Pancreas (tissue), 10 donors: ENCODE measurements around the gene PRM2. TPM values are rescaled to one million over a fixed set of nuclear protein-coding genes. Genes with fewer than 3 reads are reported as not detected.

Source experiments
- ATAC-seq, 4 donors: fragments of 200-7000 bp; cut with Tn5 transposase; one replicate each; pipeline versions ENCODE4 v1.8.0 to v1.9.1; 2020; ENCODE audit warnings: mild to moderate bottlenecking in 4 of 4, moderate library complexity in 4 of 4
- DNase-seq, 6 donors: peaks; one replicate each; pipeline ENCODE4 v3.0.0-alpha.2; 2020
- FAIRE-seq: peaks from 2 replicates; lab custom pipeline; 2012; peaks lifted over from hg19 to GRCh38; lab: Jason Lieb, UNC
- H3K27ac ChIP-seq, 4 donors: fragments of 200-600 bp; sonication (generic); 1 replicate in 3 of 4; 2 replicates in 1 of 4; pipeline versions ENCODE4 v1.5.0 to v1.8.0; 2020
- H3K27me3 ChIP-seq, 4 donors: fragments of 200-600 bp; one replicate each; pipeline ENCODE4 v1.8.0; 2021
- H3K36me3 ChIP-seq, 3 donors: fragments of 200-600 bp; sonication (generic) in 1 of 3; one replicate each; pipeline versions ENCODE4 v1.5.0 to v1.8.0; 2020 to 2021
- H3K4me1 ChIP-seq, 3 donors: fragments of 200-600 bp; one replicate each; pipeline ENCODE4 v1.8.0; 2021
- H3K4me3 ChIP-seq, 4 donors: fragments of 200-600 bp; sonication (generic) in 2 of 4; one replicate each; pipeline versions ENCODE4 v1.5.0 to v1.8.0; 2020 to 2021
- H3K9me3 ChIP-seq, 4 donors: fragments of 200-600 bp; one replicate each; pipeline ENCODE4 v1.8.0; 2021
- WGBS, 2 donors: extraction: QIAGEN DNeasy Blood & Tissue Kit; methylation state at CpG; one replicate each; pipeline ENCODE4 v1.1.7; 2013; 5-methylcytosine and 5-hydroxymethylcytosine counted together
- intact Hi-C, 3 donors: fragments of 100-400 bp; cut with DNase I; formaldehyde crosslinking; loops; one replicate each; pipeline versions ENCODE4 v1.11.1 to v1.14.2; 2022
- polyA plus RNA-seq, 2 donors: library from polyadenylated mRNA; stranded (reverse); fragments of 200-250 nt; gene quantifications; one replicate each; pipeline ENCODE4 v1.2.3, GENCODE V29; 2013
- total RNA-seq, 6 donors: library from RNA; stranded (reverse); fragmentation: NEBNext Ultra II Directional in 4 of 6; extraction: Animal tissue kit (Norgen Biotek cat#: 25700) in 4 of 6; gene quantifications; one replicate each; pipeline versions ENCODE4 v1.2.1 to v1.2.4, GENCODE V29; 2021 to 2023
- TF ChIP-seq, protein P1 (sequence below), 4 donors: fragments of 200-600 bp; sonication (generic) in 3 of 4; IDR thresholded peaks; one replicate each; pipeline versions ENCODE4 v1.5.0 to v1.8.0; 2021; ENCODE audit warnings: antibody characterized with exemption in 4 of 4
- donor health status: healthy with polysubstance abuse.
- donor health status: DM: no; HTN: no; CAD: no; lungs with moderate emphysema.
- donor health status: DM: no; HTN: no; CAD: no.
- donor health status: control.
- donor health status: control.
- donor health status: Bipolar disorder and iron deficiency.
- donor health status: DM: yes; HTN: yes; CAD: no.
- donor health status: DM: no; HTN: no; CAD: no.
- donor health status: DM: no; HTN: no; CAD: no.
- donor health status: DM: yes; HTN: yes; CAD: no.

Gene PRM2
- total and polyA plus RNA-seq, 8 donors = not detected

DNA sequence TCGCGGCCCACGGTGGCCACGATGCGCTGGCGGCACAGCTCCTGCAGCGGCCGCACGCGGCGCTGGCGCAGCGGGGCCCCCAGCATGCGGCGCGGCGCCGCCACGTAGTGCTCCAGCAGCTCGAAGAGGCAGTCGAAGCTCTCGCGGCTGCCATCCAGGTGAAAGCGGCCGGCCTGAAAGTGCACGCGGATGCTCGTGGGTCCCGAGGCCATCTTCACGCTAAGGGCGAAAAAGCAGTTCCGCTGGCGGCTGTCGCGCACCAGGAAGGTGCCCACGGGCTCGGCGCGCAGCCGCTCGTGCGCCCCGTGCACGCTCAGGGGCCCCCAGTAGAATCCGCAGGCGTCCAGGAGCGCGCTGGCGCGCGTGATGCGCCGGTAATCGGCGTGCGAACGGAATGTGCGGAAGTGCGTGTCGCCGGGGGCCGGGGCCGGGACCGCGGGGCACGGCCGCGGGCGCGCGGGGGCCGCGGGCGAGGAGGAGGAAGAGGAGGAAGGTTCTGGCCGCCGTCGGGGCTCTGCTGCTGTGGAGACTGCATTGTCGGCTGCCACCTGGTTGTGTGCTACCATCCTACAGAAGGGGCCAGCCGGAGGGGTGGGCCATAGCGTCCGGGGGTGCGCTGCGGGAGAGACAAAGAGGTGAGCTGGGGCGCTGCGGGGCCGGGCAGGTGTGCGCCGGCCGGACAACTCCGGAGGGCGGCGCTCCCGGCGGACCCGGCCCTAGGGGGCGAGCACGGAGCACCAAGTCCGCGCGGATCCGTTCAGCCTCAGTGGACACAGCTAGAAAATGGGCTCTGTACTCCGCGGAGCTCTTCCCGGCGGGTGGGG, 21.2 kb downstream of the PRM2 start:
- TF ChIP-seq, protein P1, sequence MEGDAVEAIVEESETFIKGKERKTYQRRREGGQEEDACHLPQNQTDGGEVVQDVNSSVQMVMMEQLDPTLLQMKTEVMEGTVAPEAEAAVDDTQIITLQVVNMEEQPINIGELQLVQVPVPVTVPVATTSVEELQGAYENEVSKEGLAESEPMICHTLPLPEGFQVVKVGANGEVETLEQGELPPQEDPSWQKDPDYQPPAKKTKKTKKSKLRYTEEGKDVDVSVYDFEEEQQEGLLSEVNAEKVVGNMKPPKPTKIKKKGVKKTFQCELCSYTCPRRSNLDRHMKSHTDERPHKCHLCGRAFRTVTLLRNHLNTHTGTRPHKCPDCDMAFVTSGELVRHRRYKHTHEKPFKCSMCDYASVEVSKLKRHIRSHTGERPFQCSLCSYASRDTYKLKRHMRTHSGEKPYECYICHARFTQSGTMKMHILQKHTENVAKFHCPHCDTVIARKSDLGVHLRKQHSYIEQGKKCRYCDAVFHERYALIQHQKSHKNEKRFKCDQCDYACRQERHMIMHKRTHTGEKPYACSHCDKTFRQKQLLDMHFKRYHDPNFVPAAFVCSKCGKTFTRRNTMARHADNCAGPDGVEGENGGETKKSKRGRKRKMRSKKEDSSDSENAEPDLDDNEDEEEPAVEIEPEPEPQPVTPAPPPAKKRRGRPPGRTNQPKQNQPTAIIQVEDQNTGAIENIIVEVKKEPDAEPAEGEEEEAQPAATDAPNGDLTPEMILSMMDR (IDR thresholded peaks at IDR 0.05) = no peak
- peak in 5 of 6 donors; percentile 27 to 79 (median 52) for DNase-seq
- Histone ChIP-seq H3K4me3 (peak overlapping the region; percentile 59 to 83 (median 72)), H3K36me3 (no peaks in the 10 kb centered on the region), H3K4me1 (peaks cover 3 to 17% (median 11%) of the 10 kb centered on the region in 3 donors), H3K9me3 (no peaks in the 10 kb centered on the region), H3K27ac (peak overlapping the region; percentile 82 to 97 (median 90)), H3K27me3 (no peaks in the 10 kb centered on the region)
- FAIRE-seq = no peak
- 4 to 5% methylated on average over 93 to 105 of the region's 105 CpGs for WGBS, 2 donors
- ATAC-seq = peak in 2 of 4 donors; percentile 19 to 34
- intact Hi-C loops = loop anchor here in 2 of 3 donors (5.0 kb wide), 2 partner anchors 283 to 288 kb away; no protein-coding TSS in a partner anchor

DNA sequence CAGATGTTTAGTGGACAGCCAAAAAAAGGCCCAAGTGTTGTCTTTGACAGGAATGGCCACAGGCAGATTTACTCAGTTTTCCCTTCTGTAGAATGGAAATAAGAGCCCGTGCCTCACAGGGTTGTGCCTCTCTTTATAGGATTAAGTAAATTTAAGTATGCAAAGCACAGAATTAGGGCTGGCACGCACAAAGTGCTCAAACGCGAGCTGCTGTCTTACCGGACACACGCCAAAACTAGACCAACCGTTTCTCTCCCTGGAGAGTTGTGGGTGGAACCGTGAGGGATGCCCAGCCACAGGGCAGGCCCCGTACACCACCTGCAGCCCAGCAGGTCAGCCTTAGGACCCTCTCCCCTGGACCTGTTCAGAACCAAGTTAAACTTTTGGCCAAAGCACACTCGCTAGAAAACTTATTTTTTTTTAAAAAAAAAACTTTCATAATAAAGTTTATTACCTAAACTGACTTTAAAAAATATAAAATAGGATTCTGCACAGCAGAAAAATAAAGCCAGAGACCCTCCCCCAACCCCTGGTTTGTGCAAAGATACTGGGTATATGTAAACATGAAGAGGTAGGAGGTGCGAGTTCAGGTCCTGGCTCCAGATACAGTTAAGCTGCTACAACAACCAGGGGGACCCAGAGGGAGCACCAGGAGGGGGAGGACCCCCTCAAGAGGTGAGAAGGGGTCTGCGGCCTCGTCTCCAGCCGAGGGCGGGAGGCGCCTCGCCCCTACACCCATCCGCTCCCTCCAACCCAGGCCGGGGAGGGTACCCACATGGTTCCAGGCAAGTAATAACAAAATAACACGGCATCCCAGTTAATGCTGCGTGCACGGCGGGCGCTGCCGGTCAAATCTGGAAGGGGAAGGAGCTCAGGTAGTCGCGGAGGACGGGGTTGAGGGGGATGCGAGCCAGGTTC, 22.0 kb downstream of the PRM2 start:
- peak in 1 of 6 donors; percentile 33 for DNase-seq
- TF ChIP-seq, protein P1 (IDR thresholded peaks at IDR 0.05) = no peak
- FAIRE-seq = no peak
- peak overlapping the region in 3 of 4 donors; percentile 59 to 73 (median 72) for H3K4me3 ChIP-seq
- no peaks in the 10 kb centered on the region for H3K36me3 ChIP-seq
- 76 to 77% methylated on average over 21 to 29 of the region's 29 CpGs for WGBS, 2 donors
- no peak for ATAC-seq
- no peaks in the 10 kb centered on the region for H3K27me3 ChIP-seq
- peaks cover 2 to 15% (median 7%) of the 10 kb centered on the region in 3 donors for H3K4me1 ChIP-seq
- H3K27ac ChIP-seq = no peak overlapping the region
- intact Hi-C loops = loop anchor here in 1 of 3 donors (5.0 kb wide), 1 partner anchor 287 kb away; no protein-coding TSS in a partner anchor
- no peaks in the 10 kb centered on the region for H3K9me3 ChIP-seq

DNA sequence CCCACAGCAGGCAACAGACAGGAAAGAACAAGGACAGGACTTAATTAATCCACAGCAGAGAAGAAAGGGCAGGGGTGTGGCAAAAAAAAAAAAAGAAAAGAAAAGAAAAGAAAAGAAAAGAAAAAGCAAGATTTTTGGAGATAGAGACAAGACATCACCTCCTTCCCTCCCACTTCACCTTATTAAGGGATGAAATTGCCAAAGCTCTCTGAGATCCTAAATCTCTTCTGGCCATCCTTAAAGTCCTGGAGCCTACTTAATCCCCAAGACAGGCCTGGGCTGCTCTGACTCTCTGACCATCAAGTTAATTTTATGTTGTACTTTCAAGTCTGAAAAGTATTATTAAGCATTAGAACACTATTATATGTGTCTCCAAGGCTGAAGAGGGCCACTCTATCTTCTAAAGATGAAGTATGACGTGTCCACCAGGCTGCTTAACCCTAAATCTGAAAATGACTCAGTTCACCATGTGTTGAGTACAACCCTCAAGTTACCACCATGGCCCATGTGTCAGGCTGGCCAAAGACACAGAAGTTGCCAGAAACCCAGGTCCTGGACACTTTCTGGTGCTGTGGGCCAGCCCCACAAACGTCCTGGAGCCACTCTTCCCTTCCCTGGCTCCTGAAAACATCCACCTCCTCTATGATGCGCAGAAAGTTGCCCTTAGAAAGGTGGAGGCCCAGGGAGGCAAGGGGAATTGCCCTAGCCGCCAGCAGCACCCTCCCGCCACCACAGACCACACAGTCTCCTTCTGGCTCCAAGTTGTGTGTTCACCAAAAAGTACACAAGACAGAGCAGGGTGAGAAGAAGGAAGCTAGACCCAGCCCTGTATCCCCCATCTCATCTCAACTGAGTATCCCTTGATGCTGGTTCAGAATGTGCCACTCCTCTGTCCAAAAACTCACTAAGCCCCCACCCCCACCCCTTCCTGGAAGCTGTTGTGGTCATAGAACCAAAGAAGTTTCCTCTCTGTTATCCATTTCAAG, 23.0 kb downstream of the PRM2 start:
- H3K27ac ChIP-seq = no peak overlapping the region
- peaks cover 0 to 9% (median 0%) of the 10 kb centered on the region in 3 donors for H3K4me1 ChIP-seq
- H3K4me3 ChIP-seq = peak overlapping the region in 1 of 4 donors; percentile 72
- H3K27me3 ChIP-seq = no peaks in the 10 kb centered on the region
- ATAC-seq = no peak
- intact Hi-C loops = loop anchor here in 1 of 3 donors (5.0 kb wide), 1 partner anchor 286 kb away; no protein-coding TSS in a partner anchor
- no peaks in the 10 kb centered on the region for H3K36me3 ChIP-seq
- FAIRE-seq = no peak
- no peak for DNase-seq
- 79 to 84% methylated on average over 5 of the region's 5 CpGs for WGBS, 2 donors
- H3K9me3 ChIP-seq = no peaks in the 10 kb centered on the region
- TF ChIP-seq, protein P1 (IDR thresholded peaks at IDR 0.05) = no peak

DNA sequence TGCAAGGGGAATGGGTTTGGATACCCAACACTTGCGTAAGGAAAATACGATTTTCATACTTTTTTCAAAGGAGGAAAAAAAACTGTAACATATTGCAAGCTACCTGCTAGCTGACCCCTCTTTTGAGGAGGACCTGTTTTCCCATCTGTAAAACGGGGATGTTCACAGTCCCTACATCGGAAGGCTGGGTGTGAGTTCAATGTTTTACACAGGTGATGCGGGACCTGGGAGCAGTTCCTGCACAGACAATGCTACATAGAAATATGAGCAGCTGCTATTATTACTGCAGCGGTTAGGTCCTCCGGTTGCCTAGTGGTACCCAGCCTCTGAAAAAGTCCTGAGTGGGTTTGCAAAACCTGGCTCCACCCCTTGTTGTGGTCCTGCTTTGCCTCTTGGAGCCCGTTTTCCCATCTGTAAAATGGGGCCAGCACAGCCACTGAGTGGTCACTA, 23.8 kb downstream of the PRM2 start:
- Histone ChIP-seq H3K27me3 (no peaks in the 10 kb centered on the region), H3K9me3 (no peaks in the 10 kb centered on the region), H3K36me3 (no peaks in the 10 kb centered on the region), H3K4me1 (peaks cover 0 to 7% (median 0%) of the 10 kb centered on the region in 3 donors), H3K27ac (no peak overlapping the region), H3K4me3 (no peak overlapping the region)
- no peak for ATAC-seq
- intact Hi-C loops = loop anchor here in 1 of 3 donors (5.0 kb wide), 1 partner anchor 285 kb away; no protein-coding TSS in a partner anchor
- WGBS, 2 donors = 85 to 87% methylated on average over 8 of the region's 8 CpGs
- DNase-seq = no peak
- TF ChIP-seq, protein P1 (IDR thresholded peaks at IDR 0.05) = no peak
- FAIRE-seq = no peak
